B cell (primary cell): ENCODE data around the gene CDKAL1. TPM values are rescaled to one million over a fixed set of nuclear protein-coding genes. Genes with fewer than 3 reads are reported as not detected.

Source experiments
- ATAC-seq: fragments of 200-7000 bp; cut with Tn5 transposase; one replicate; pipeline ENCODE4 v1.10.0; 2021; ENCODE audit warnings: low read depth, mild to moderate bottlenecking, moderate number of reproducible peaks, moderate library complexity
- CTCF ChIA-PET: fragments of 350-600 bp; sonication (Branson Sonifier 250); formaldehyde crosslinking; loops from one replicate; lab custom pipeline; 2021; ENCODE audit warnings: antibody characterized with exemption, inconsistent platforms; lab: Charles Lee
- POLR2A ChIA-PET: fragments of 350-600 bp; sonication (Branson Sonifier 250); formaldehyde crosslinking; loops from one replicate; lab custom pipeline; 2021; ENCODE audit warnings: antibody characterized with exemption; lab: Charles Lee
- DNase-seq: peaks from one replicate; pipeline ENCODE4 v3.0.0; 2013
- H2AFZ ChIP-seq: 2 replicates; pipeline ENCODE4 v1.6.1; 2012; ENCODE audit warnings: mild to moderate bottlenecking, low read depth, low read length; ENCODE audit not compliant: insufficient read depth, poor library complexity, severe bottlenecking
- H3K27ac ChIP-seq, 2 donors: 1 replicate in 1 of 2; 2 replicates in 1 of 2; pipeline ENCODE4 v1.5.1; 2012 to 2013; ENCODE audit warnings: low read length in 2 of 2, mild to moderate bottlenecking in 2 of 2, moderate library complexity in 1 of 2
- H3K27me3 ChIP-seq, 4 experiments: fragments of 200-600 bp in 1 of 4; sonication (generic) in 1 of 4; replicated peaks in 1 of 4; 1 replicate in 2 of 4; 2 replicates in 2 of 4; pipeline versions ENCODE4 v1.6.1 to v1.7.0; 2013 to 2016; ENCODE audit warnings: low read length in 3 of 4, mild to moderate bottlenecking in 2 of 4, mixed read lengths in 1 of 4, moderate library complexity in 1 of 4; ENCODE audit not compliant: insufficient read depth in 4 of 4, control insufficient read depth in 3 of 4; ENCODE audit errors: control extremely low read depth in 1 of 4
- H3K36me3 ChIP-seq, 2 experiments: replicated peaks in 1 of 2; 1 replicate in 1 of 2; 2 replicates in 1 of 2; pipeline versions ENCODE4 v1.6.1 to v1.7.1; 2013; ENCODE audit warnings: low read length in 1 of 2; ENCODE audit not compliant: insufficient read depth in 2 of 2, control insufficient read depth in 1 of 2; ENCODE audit errors: control extremely low read depth in 1 of 2, extremely low read depth in 1 of 2
- H3K4me1 ChIP-seq, 2 donors: fragments of 200-600 bp in 1 of 2; sonication (generic) in 1 of 2; 1 replicate in 1 of 2; 2 replicates in 1 of 2; pipeline versions ENCODE4 v1.5.1 to v1.6.1; 2013 to 2017; ENCODE audit warnings: low read length in 2 of 2; ENCODE audit not compliant: control insufficient read depth in 2 of 2, insufficient read depth in 2 of 2
- H3K4me2 ChIP-seq: replicated peaks from 2 replicates; pipeline ENCODE3; 2012; ENCODE audit warnings: mild to moderate bottlenecking, low read depth, low read length; ENCODE audit not compliant: poor library complexity, severe bottlenecking
- H3K4me3 ChIP-seq, 5 experiments: fragments of 200-600 bp in 1 of 5; sonication (generic) in 1 of 5; 1 replicate in 3 of 5; 2 replicates in 2 of 5; pipeline versions ENCODE4 v1.5.1 to v1.7.0; 2011 to 2016; ENCODE audit warnings: low read length in 4 of 5, mild to moderate bottlenecking in 4 of 5, low read depth in 2 of 5, control low read depth in 1 of 5, moderate library complexity in 1 of 5; ENCODE audit not compliant: insufficient read depth in 1 of 5; ENCODE audit errors: control extremely low read depth in 1 of 5, extremely low read depth in 1 of 5
- H3K79me2 ChIP-seq: fragments of 200-600 bp; sonication (generic); one replicate; pipeline ENCODE4 v1.6.0; 2016; ENCODE audit warnings: low read length; ENCODE audit not compliant: control insufficient read depth, insufficient read depth
- H3K9ac ChIP-seq: fragments of 200-600 bp; sonication (generic); 2 replicates; pipeline ENCODE4 v1.6.1; 2017; ENCODE audit warnings: mild to moderate bottlenecking, low read length, moderate library complexity
- H3K9me3 ChIP-seq, 3 donors: one replicate each; pipeline versions ENCODE4 v1.6.1 to v1.7.1; 2013; ENCODE audit warnings: low read length in 2 of 3; ENCODE audit not compliant: control insufficient read depth in 2 of 3, insufficient read depth in 1 of 3; ENCODE audit errors: control extremely low read depth in 1 of 3
- H4K20me1 ChIP-seq: 2 replicates; pipeline ENCODE4 v1.6.0; 2012; ENCODE audit warnings: mild to moderate bottlenecking, low read length; ENCODE audit not compliant: insufficient read depth, control insufficient read depth, poor library complexity, severe bottlenecking
- H3K27ac Mint-ChIP-seq: one replicate; pipeline ENCODE4 v1.8.0; 2021; ENCODE audit warnings: mixed read lengths
- H3K27me3 Mint-ChIP-seq: one replicate; pipeline ENCODE4 v1.8.0; 2021; ENCODE audit warnings: mixed read lengths
- H3K4me1 Mint-ChIP-seq: one replicate; pipeline ENCODE4 v1.8.0; 2021; ENCODE audit warnings: mixed read lengths
- H3K4me3 Mint-ChIP-seq: one replicate; pipeline ENCODE4 v1.8.0; 2021; ENCODE audit warnings: mixed read lengths
- H3K9me3 Mint-ChIP-seq: one replicate; pipeline ENCODE4 v1.8.0; 2022; ENCODE audit warnings: mixed read lengths; ENCODE audit not compliant: insufficient read depth
- CTCF ChIP-seq: fragments of 200-600 bp; IDR thresholded peaks from one replicate; pipeline ENCODE4 v1.8.0; 2022; ENCODE audit warnings: antibody characterized with exemption, mild to moderate bottlenecking
- EZH2 ChIP-seq: IDR thresholded peaks from 2 replicates; pipeline ENCODE4 v1.6.1; 2012; ENCODE audit warnings: borderline replicate concordance, low read depth, mild to moderate bottlenecking, moderate library complexity, low read length; ENCODE audit not compliant: insufficient read depth, poor library complexity, severe bottlenecking
- WGBS: methylation state at CpG from one replicate; pipeline ENCODE4 v1.1.5; 2013; ENCODE audit warnings: missing lambda C conversion rate; ENCODE audit not compliant: insufficient coverage; 5-methylcytosine and 5-hydroxymethylcytosine counted together
- intact Hi-C: fragments of 100-400 bp; cut with micrococcal nuclease; formaldehyde crosslinking; loops from one replicate; pipeline ENCODE4 v1.10.0; 2022
- polyA plus RNA-seq: library from polyadenylated mRNA; depleted of rRNA; stranded (reverse); fragments of >200 nt; gene quantifications from 2 replicates; pipeline ENCODE4 v1.2.3, GENCODE V29; 2012
- total RNA-seq, 2 donors: library from RNA; stranded (reverse); fragments of 120-200 nt in 1 of 2; gene quantifications; 1 replicate in 1 of 2; 2 replicates in 1 of 2; pipeline versions ENCODE4 v1.2.3 to v1.2.4, GENCODE V29; 2013 to 2022

The CDKAL1 gene
- total and polyA plus RNA-seq, 2 donors (not counting 1 experiment from before 2014, with no cell fraction given): 6.1 to 33.3 TPM

GRCh38 chr6:21103626-21104224, 569.5 kb downstream of the CDKAL1 start:
- Histone ChIP-seq H3K9ac (no peak overlapping the region), H2AFZ (no peak overlapping the region), H3K79me2 (no peaks in the 10 kb centered on the region), H3K4me2 (no peak overlapping the region), H3K4me1 (peaks cover 37 to 38% of the 10 kb centered on the region in 2 donors), H3K27ac (no peak overlapping the region), H4K20me1 (no peaks in the 10 kb centered on the region), H3K27me3 (no peaks in the 10 kb centered on the region), H3K4me3 (no peak overlapping the region), H3K9me3 (no peaks in the 10 kb centered on the region), H3K36me3 (no peaks in the 10 kb centered on the region)
- POLR2A ChIA-PET: no interaction called here
- DNase-seq (no peak), ATAC-seq (no peak)
- intact Hi-C loops: no loop called here
- no peak overlapping the region for H3K27ac Mint-ChIP-seq
- CTCF ChIA-PET: no interaction called here
- TF ChIP-seq EZH2: no peak
- no peak for TF ChIP-seq CTCF
- H3K4me1 Mint-ChIP-seq: peaks cover 35% of the 10 kb centered on the region
- WGBS: no CpG with 5 or more reads among the region's 4 CpGs
- H3K9me3 Mint-ChIP-seq: no peaks in the 10 kb centered on the region
- no peak overlapping the region for H3K4me3 Mint-ChIP-seq
- H3K27me3 Mint-ChIP-seq: no peaks in the 10 kb centered on the region

GRCh38 chr6:21104288-21104687, 570.0 kb downstream of the CDKAL1 start:
- POLR2A ChIA-PET: no interaction called here
- peaks cover 33% of the 10 kb centered on the region for H3K4me1 Mint-ChIP-seq
- Histone ChIP-seq H4K20me1 (no peaks in the 10 kb centered on the region), H3K9me3 (no peaks in the 10 kb centered on the region), H3K4me1 (peaks cover 33 to 34% of the 10 kb centered on the region in 2 donors), H3K27ac (no peak overlapping the region), H3K79me2 (no peaks in the 10 kb centered on the region), H2AFZ (no peak overlapping the region), H3K4me3 (no peak overlapping the region), H3K9ac (no peak overlapping the region), H3K4me2 (no peak overlapping the region), H3K27me3 (no peaks in the 10 kb centered on the region), H3K36me3 (no peaks in the 10 kb centered on the region)
- CTCF ChIA-PET: no interaction called here
- no peaks in the 10 kb centered on the region for H3K9me3 Mint-ChIP-seq
- H3K4me3 Mint-ChIP-seq: no peak overlapping the region
- ATAC-seq: no peak
- intact Hi-C loops: no loop called here
- 83% methylated on average over 1 of the region's 2 CpGs for WGBS
- no peak overlapping the region for H3K27ac Mint-ChIP-seq
- DNase-seq: no peak
- TF ChIP-seq EZH2 (no peak), CTCF (no peak)
- no peaks in the 10 kb centered on the region for H3K27me3 Mint-ChIP-seq
